ENCODE results near the gene THSD7A. TPM values are rescaled to one million over a fixed set of nuclear protein-coding genes. Genes with fewer than 3 reads are reported as not detected.

Gene THSD7A
- total and polyA plus RNA-seq, 2 of the 4 experiments (the other 2 are of a cell fraction), result 0.02 to 0.18 TPM

DNA sequence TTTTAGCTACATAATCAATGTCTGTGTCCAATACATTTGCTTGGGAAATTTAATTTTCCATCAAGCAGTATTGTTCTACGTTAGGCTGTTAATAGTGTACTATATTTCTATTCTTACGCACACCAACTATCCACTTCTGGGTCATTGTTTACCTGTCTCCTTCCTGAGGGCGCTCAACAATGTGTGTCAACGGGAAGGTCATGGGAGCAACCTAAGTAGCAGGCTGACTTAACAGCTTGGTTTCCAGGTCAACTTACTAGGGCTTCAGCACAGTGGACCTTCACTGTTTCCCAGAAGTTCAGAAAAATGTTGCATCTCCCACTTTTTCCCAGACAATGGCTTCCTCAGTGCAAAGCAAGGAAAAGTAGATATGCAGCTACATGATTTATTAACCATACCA, 13.7 kb downstream of the THSD7A start:
- no peak for DNase-seq
- dilution Hi-C loops (cut with HindIII; ENCODE audit: low sequenced_read_pairs, unreplicated experiment), result no loop called here
- in situ Hi-C loops (cut with MboI; ENCODE audit: low sequenced_read_pairs), result no loop called here

More for the DNA sequence above, 13.7 kb downstream of the THSD7A start:
- H2BK15ac ChIP-seq (ENCODE audit: low read depth, low read length), result no peak overlapping the region
- no peak overlapping the region for H2AK5ac ChIP-seq (ENCODE audit: low read depth, low read length)
- H3K4ac ChIP-seq (ENCODE audit: low read depth, low read length), result no peak overlapping the region
- H4K8ac ChIP-seq (ENCODE audit: low read depth in 2 of 2, low read length in 2 of 2), result no peak overlapping the region
- H2AFZ ChIP-seq (replicated peaks; ENCODE audit: low read length, poor library complexity), result no peak overlapping the region
- BruUV-seq (replicated peaks), result no TSS peak
- POLR2A ChIA-PET (ENCODE audit: unreplicated experiment), result no interaction called here
- no peak overlapping the region for H4K91ac ChIP-seq (ENCODE audit: insufficient read depth, low read depth, low read length)
- intact Hi-C loops (cut with micrococcal nuclease), result no loop called here
- H3K9me1 ChIP-seq (ENCODE audit: insufficient read depth, low read length), result no peaks in the 10 kb centered on the region
- H2AK9ac ChIP-seq (replicated peaks; ENCODE audit: low read depth, low read length, poor library complexity), result no peak overlapping the region
- no peak overlapping the region for H2BK5ac ChIP-seq (ENCODE audit: low read depth, low read length, poor library complexity, severe bottlenecking)
- no peak overlapping the region for H2BK20ac ChIP-seq (ENCODE audit: low read depth, low read length)
- no peak overlapping the region for H4K5ac ChIP-seq (ENCODE audit: low read depth, low read length)
- ATAC-seq (ENCODE audit: low read depth), result no peak
- TF ChIP-seq NFE2L2 (IDR thresholded peaks at IDR 0.05; ENCODE audit: low read depth, low read length) (no peak), POLR2A (IDR thresholded peaks at IDR 0.05; ENCODE audit: low read depth, low read length) (no peak), CHD1 (IDR thresholded peaks at IDR 0.05; ENCODE audit: low read depth, low read length) (no peak), RFX5 (IDR thresholded peaks at IDR 0.05; ENCODE audit: low read depth, low read length) (no peak), CTCF (conservative IDR thresholded peaks at IDR 0.05; ENCODE audit: low read depth, low read length) (no peak), MAFK (IDR thresholded peaks at IDR 0.05; ENCODE audit: low read depth, low read length) (no peak), RAD21 (IDR thresholded peaks at IDR 0.05; ENCODE audit: low read length) (no peak), BHLHE40 (IDR thresholded peaks at IDR 0.05; ENCODE audit: low read depth, low read length) (no peak), MAZ (IDR thresholded peaks at IDR 0.05; ENCODE audit: borderline replicate concordance, low read depth, low read length) (no peak), CEBPB (IDR thresholded peaks at IDR 0.05; ENCODE audit: low read depth, low read length) (no peak), MXI1 (IDR thresholded peaks at IDR 0.05; ENCODE audit: borderline replicate concordance, low read depth, low read length) (no peak), FOS (IDR thresholded peaks at IDR 0.05; ENCODE audit: low read depth, low read length) (no peak), RCOR1 (IDR thresholded peaks at IDR 0.05; ENCODE audit: insufficient replicate concordance, low read length) (no peak), SMC3 (IDR thresholded peaks at IDR 0.05; ENCODE audit: low read depth, low read length) (no peak)
- TF ChIP-seq, protein P1, sequence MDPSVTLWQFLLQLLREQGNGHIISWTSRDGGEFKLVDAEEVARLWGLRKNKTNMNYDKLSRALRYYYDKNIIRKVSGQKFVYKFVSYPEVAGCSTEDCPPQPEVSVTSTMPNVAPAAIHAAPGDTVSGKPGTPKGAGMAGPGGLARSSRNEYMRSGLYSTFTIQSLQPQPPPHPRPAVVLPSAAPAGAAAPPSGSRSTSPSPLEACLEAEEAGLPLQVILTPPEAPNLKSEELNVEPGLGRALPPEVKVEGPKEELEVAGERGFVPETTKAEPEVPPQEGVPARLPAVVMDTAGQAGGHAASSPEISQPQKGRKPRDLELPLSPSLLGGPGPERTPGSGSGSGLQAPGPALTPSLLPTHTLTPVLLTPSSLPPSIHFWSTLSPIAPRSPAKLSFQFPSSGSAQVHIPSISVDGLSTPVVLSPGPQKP (IDR thresholded peaks at IDR 0.05; ENCODE audit: borderline replicate concordance, low read depth, low read length), result no peak
- TF ChIP-seq, protein P2, sequence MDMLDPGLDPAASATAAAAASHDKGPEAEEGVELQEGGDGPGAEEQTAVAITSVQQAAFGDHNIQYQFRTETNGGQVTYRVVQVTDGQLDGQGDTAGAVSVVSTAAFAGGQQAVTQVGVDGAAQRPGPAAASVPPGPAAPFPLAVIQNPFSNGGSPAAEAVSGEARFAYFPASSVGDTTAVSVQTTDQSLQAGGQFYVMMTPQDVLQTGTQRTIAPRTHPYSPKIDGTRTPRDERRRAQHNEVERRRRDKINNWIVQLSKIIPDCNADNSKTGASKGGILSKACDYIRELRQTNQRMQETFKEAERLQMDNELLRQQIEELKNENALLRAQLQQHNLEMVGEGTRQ (IDR thresholded peaks at IDR 0.05; ENCODE audit: low read depth, low read length), result no peak
- H3K4me2 ChIP-seq (ENCODE audit: low read depth, low read length), result no peak overlapping the region
- CTCF ChIA-PET, result no interaction called here
- no peaks in the 10 kb centered on the region for H3K9me3 ChIP-seq (ENCODE audit: control insufficient read depth, insufficient read depth, low read length)
- H3K14ac ChIP-seq (replicated peaks; ENCODE audit: low read depth, low read length), result no peak overlapping the region
- H3K9ac ChIP-seq (ENCODE audit: low read depth, low read length), result no peak overlapping the region
- no peak overlapping the region for H3K4me3 ChIP-seq (ENCODE audit: insufficient read depth, low read depth, low read length)
- no peaks in the 10 kb centered on the region for H3K36me3 ChIP-seq (ENCODE audit: control insufficient read depth, insufficient read depth, low read length)
- H3K79me1 ChIP-seq (ENCODE audit: low read depth in 1 of 2, low read length in 2 of 2), result no peaks in the 10 kb centered on the region
- no peak overlapping the region for H2BK120ac ChIP-seq (ENCODE audit: low read depth, low read length)
- H3K23ac ChIP-seq (ENCODE audit: low read depth, low read length), result no peak overlapping the region
- no peaks in the 10 kb centered on the region for H4K20me1 ChIP-seq (ENCODE audit: insufficient read depth, low read length)
- 64% methylated on average over 2 of the region's 4 CpGs; no CpG with 5 or more reads in 1 of the 2 experiments for WGBS, 2 experiments (ENCODE audit: extremely low coverage in 2 of 2, insufficient read length in 1 of 2)
- no peaks in the 10 kb centered on the region for H3K4me1 ChIP-seq (ENCODE audit: control insufficient read depth, insufficient read depth, low read length)
- no peak overlapping the region for H3K56ac ChIP-seq (ENCODE audit: extremely low read depth, insufficient read depth, low read length)
- H3K18ac ChIP-seq (ENCODE audit: low read depth, low read length), result no peak overlapping the region
- H3K27ac ChIP-seq (ENCODE audit: insufficient read depth, low read length), result no peak overlapping the region
- H3K27me3 ChIP-seq (ENCODE audit: control insufficient read depth, insufficient read depth, low read length), result no peaks in the 10 kb centered on the region

Measured in IMR-90 (cell line).